ENCODE data around the gene RNF13. TPM values are rescaled to one million over a fixed set of nuclear protein-coding genes. Genes with fewer than 3 reads are reported as not detected.
"Not testable (repeated sequence)": the region's sequence is repeated elsewhere in the genome, so short reads cannot be mapped to it uniquely, and the experiment has no call there.

Gene RNF13
- total RNA-seq, 1 donor from 2014 or later: 173 TPM

DNA sequence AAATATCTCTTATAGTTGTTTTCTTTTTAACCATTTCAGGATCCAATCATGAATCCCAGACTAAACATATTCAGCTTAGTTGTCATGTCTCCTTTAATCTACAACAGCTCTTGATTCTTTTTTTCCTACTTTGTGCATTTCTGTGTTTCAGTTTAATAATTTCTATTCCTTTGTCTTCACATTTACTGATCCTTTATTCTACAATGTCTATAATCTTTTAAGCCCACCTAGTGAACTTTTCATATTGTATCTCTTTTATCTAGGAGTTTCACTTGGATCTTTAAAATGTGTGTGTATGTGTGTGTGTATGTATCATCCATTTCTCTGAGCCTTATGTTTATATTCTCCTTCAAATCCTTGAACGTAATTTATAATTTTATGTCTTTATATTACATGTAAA, 70.1 kb downstream of the RNF13 start:
- ATAC-seq (no peak), DNase-seq (ENCODE audit: low spot score) (no peak)
- intact Hi-C loops (cut with DNase I): no loop called here

DNA sequence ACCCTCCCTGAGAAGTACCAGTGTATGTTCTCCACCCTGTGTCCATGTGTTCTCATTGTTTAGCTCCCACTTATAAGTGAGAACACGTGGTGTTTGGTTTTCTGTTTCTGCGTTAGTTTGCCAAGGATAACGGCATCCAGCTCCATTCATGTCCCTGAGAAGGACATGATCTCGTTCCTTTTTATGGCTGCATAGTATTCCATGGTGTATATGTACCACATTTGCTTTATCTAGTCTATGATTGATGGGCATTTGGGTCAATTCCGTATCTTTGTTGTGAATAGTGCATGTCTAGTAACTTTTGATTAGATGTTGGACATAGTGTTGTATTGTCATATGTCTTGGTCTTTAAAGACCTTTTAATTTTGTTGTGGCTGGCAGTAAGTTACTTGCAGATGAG, 70.8 kb downstream of the RNF13 start:
- DNase-seq (ENCODE audit: low spot score); ATAC-seq; intact Hi-C loops (cut with DNase I): not testable (repeated sequence)

DNA sequence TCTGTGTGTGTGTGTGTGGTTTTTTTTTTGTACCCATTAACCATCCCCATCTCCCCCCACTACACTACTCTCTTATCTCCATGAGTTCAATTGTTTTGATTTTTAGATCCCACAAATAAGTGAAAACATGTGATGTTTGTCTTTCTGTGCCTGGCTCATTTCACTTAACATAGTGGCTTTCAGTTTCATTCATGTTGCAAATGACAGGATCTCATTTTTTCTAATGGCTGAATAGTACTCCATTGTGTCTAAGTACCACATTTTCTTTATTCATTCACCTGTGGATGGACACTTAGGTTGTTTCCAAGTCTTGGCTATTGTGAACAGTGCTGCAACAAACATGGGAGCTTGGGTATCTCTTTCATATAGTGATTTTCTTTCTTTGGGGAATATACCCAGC, 71.8 kb downstream of the RNF13 start:
- DNase-seq (ENCODE audit: low spot score); ATAC-seq; intact Hi-C loops (cut with DNase I): not testable (repeated sequence)

DNA sequence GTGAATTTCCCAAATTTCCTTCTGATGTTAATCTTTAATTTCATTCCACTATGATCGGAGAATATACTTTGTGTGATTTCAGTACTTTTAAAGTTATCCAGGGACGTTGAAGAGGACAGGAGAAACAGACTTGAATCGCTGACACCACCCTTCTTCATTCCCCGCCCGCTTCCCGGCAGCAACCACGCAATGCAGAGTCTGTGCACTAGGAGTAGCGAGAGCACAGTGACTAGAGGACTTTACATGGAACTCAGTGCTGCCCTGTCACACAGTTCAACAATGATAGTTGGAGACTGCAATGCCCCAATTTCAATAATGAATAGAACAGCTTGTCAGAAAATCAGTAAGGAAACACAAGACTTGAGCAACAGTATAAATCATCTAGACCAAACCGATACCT, 73.9 kb downstream of the RNF13 start:
- no peak for DNase-seq (ENCODE audit: low spot score)
- intact Hi-C loops (cut with DNase I): no loop called here
- ATAC-seq: no peak

DNA sequence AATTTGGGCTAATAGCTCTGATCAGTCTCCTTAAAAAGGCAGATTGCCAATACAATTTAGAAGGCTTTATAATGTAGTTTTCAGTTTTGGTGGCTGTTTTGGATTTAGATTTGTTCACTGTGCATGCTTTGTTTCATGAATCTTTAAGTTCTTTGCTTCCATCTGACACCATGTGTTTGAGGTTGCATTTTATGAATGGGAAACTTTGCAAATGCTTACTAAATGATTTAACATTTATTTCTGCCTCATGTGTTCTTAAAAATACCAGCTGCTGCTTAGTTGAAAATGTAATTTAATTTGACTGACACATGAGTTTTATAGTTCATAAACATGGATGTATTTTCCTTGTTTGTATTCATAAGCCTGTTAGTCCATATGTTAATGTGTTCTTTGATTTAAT, 78.6 kb downstream of the RNF13 start:
- no peak for DNase-seq (ENCODE audit: low spot score)
- intact Hi-C loops (cut with DNase I): no loop called here
- ATAC-seq: no peak

DNA sequence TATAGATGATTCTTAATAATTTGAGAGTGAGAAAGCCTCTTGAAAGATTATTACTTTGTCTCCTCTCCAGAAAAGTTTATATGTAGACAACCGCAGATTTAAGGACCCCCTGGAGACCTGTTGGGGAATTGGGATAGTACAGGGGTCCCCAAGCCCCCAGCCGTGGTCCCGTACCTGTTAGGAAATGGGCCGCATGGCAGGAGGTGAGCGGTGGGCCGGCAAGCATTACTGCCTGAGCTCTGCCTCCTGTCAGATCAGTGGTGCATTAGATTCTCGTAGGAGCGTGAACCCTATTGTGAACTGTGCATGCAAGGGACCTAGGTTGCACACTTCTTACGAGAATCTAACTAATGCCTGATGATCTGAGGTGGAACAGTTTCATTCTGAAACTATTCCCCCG, 79.4 kb downstream of the RNF13 start:
- no peak for ATAC-seq
- DNase-seq (ENCODE audit: low spot score): no peak
- intact Hi-C loops (cut with DNase I): no loop called here

DNA sequence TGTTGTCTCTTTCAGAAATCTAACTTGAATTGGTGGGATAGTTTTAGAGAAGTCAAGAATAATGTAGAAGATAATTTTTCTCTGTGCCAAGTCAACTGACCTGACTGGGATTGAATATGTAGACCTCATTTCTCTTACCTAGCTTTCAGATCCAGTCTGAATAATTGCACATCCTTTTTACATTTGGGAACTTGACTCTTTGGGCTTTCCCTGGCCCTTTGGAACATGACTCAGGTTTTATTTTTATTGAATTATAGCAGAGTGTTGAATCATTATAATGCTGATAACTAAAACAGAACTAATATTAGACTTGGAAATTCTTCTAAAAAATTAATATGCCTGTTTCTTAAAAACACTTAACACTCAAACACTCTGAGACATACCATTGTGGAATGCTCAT, 81.2 kb downstream of the RNF13 start:
- ATAC-seq (no peak), DNase-seq (ENCODE audit: low spot score) (no peak)
- intact Hi-C loops (cut with DNase I): no loop called here

DNA sequence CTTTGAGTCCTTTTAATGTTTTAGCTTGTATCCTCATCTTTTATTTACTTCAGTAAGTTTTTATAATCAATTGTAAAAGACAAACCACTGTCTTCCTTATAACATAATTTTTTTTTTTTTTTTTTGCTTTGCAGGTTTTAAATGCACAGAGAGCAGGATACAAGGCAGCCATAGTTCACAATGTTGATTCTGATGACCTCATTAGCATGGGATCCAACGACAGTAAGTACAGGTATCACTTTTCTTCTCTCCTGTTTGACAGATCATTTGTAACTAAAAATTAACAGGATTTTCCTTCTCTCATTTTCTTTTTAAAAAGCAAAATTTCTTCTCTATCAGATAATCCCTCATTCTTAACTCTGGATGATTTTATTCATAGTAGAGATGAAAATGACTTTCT, 82.3 kb downstream of the RNF13 start:
- DNase-seq (ENCODE audit: low spot score) (no peak), ATAC-seq (no peak)
- intact Hi-C loops (cut with DNase I): no loop called here

DNA sequence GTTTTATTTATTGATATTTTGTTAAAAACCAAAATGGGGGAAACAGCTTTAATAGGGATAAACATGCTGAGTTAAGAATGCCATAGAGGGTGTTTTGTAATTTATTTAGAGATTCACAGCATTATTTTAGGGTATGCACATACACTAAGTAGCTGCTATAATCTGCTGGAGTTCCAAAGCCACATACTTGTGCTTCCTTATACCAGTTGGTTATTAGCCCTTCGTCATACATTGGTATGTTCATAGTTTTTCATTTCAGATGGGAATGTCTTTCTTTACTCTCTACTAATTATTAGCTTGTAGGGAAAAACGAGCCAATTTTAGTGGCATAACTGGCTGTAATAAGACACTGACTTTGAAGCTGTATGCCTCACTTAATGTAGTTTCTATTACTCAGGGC, 82.8 kb downstream of the RNF13 start:
- ATAC-seq (no peak), DNase-seq (ENCODE audit: low spot score) (no peak)
- intact Hi-C loops (cut with DNase I): no loop called here

DNA sequence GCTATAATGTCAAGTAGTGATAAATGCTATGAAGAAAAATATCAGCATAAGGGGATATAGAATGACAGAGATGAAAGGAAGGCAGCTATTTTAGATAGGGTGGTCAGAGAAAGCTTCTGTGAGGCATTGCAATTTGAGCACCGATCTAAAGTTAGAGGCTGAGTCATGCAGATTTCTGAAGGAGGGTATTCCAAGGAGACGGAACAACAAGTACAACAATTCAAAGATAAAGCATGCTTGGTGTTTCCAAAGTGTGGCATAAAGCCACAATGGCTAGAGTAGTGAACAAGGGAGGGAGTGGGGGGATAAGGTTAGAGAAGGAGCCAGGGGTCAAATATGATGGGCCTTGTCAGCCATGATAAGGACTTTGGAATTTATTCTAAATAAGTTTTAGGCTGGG, 85.8 kb downstream of the RNF13 start:
- DNase-seq (ENCODE audit: low spot score): no peak
- intact Hi-C loops (cut with DNase I): no loop called here
- ATAC-seq: no peak

DNA sequence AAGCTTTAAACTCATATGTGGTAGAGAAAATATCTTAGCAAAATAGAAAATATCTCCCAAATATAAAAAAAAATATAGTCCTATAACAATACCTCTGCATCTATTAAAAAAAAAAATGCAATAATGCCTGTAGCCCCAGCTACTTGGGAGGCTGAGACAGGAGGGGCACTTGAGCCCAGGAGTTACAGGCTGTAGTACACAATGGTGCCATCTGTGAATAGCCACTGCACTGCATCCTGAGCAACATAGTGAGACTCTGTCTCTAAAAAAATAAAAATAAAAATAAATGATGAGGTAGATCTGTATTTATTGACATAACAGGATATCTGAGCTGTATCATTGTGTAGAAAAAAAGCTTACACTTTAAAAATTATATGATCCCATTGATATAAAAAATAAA, 87.3 kb downstream of the RNF13 start:
- intact Hi-C loops (cut with DNase I): no loop called here
- DNase-seq (ENCODE audit: low spot score): no peak
- ATAC-seq: no peak

DNA sequence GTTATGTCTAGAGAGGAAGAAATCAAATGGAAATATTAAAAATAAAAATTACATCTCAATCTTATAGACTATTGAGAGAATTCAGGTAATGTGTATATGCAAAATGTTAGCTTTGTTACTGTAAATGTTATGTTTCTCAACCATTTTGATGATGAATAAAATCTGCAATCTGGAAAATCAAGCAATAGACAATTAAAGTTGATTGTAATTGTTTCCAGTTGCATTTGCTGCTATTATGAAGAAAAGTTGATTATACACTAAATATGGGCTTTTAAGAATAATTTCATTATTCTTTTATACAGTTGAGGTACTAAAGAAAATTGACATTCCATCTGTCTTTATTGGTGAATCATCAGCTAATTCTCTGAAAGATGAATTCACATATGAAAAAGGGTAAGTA, 88.8 kb downstream of the RNF13 start:
- no peak for ATAC-seq
- intact Hi-C loops (cut with DNase I): no loop called here
- DNase-seq (ENCODE audit: low spot score): no peak

DNA sequence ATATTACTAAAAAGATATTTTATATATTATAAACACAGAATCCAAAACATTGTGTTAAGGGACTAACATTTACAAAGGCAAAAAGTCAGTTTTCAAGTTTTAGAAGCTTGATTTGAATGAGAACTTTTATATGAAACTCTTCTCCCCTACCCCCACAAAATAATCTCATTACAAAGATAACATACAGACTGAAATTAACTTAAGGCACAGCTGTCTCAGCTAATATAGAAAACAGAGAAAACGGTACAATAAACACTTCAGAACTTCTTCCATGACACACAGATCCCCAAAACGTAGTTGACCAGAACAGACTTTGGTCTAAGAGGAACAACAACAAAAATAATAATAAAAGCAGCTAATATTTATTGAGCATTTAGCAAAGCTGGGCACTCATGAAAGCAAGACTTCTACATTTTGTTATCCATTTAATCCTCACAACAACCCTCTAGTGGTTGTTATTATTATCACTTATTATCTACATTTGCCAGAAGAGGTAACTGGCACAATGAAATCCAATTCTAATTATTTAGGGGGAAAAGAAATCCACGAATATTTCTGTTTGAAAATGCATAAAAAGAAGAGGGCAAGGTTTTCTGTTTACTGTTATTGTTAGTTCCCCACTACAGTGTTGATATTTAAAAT, 89.6 kb downstream of the RNF13 start:
- ATAC-seq (no peak), DNase-seq (ENCODE audit: low spot score) (no peak)
- intact Hi-C loops (cut with DNase I): no loop called here

DNA sequence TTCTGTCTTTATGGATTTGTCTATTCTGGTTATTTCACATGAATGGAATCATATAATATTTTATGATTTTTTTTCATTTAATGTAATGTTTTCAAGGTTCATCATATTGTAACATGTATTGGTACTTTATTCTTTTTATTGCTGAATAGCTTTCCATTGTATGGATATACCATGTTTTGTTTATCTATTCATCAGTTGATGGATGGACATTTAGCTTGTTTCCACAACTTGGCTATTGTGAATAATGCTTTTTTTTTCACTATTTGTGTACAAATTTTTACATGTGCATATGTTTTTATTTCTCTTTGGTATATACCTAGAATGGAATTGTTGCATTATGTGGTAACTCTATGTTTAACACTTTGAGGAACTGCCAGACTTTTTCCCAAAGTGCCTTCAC, 93.0 kb downstream of the RNF13 start:
- intact Hi-C loops (cut with DNase I): no loop called here

DNA sequence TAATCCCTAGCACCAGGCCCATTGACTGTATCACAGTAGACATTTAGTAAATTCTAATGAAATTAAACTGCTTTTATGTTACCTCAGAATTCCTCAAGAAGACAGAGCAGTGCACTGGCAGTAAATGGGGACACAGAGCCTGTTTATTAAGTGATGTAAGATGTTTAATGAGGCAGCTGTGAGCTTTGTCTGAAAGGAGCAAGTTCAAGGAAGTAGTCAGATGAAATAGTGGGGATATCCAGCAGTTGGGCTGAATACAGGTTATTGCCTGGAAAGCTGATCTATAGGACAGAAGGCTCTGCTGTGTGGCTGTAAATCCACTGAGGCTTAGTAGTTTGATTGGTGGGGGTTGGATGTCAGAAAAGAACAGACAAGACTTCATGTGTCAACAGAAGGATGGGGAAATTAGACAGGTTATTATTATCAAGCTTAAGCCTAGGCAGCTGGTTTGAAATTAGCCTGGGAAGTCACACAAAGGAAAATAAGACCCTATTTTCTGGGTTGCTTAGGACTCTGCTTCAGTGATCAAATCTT, 95.5 kb downstream of the RNF13 start:
- no peak for DNase-seq (ENCODE audit: low spot score)
- no peak for ATAC-seq
- intact Hi-C loops (cut with DNase I): no loop called here

More for the DNA sequence above, 93.0 kb downstream of the RNF13 start:
- no peak for DNase-seq (ENCODE audit: low spot score)
- ATAC-seq: no peak

DNA sequence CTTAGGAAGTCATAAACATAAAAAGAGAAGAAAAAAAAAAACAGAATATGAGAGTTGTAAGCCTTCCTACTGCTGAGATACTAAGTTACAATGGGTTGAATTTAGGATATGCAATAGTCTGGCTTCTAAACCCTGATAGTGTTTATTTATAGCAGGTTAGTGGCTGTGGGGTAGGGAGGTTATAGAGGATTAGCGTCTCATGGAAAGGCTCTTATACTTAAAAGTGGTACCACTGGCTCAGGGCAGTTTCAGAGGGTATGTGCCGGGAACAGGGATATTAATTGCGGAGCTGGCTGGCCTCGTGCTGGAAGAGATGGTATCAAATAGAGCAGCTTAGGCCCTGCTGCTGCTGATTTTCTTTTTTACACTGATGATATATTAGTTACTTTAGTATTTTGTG, 96.9 kb downstream of the RNF13 start:
- DNase-seq (ENCODE audit: low spot score): no peak
- intact Hi-C loops (cut with DNase I): no loop called here
- ATAC-seq: no peak

DNA sequence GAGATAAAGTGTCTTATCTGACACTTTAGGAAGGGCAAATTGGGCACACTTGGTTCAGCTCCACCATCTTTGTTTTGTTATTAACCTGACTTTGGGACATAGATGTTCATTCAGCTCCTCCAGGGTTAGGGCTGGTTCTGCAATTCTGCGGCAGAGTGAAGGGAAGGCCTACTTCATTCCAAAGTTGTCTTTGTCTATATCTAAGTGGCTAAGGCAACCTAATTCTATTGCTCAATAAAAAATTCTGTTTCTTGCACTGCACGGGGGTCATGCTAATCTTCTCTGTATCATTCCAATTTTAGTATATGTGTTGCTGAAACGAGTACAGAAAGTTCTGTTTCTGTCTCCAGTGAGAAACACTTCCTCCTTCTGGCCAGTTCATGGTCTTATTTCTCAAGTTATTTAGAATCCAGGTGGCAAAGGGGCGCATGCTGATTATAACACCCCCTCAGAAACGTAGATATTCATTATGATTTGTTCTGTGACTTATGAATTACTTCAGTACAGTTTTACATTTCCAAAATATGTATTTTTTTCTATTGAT, 104.2 kb downstream of the RNF13 start:
- DNase-seq (ENCODE audit: low spot score) (no peak), ATAC-seq (peak; percentile 38)
- intact Hi-C loops (cut with DNase I): no loop called here

DNA sequence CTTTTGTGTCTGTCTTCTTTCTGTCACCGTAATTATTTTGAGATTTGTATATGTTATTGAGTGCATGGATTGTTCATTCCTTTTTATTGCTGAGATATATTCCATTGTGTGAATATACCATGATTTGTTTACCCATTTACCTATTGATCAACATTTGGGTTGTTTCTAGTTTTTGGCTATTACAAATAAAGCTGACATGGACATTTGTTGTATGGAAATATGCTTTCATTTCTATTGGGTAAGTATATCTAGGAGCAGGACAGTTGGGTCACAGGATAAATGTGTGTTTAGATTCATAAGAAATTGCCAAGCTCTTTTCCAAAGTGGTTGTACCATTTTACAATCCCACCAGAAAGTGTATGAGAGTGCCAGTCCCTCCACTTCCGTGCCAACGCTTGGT, 106.5 kb downstream of the RNF13 start:
- DNase-seq (ENCODE audit: low spot score) (no peak), ATAC-seq (no peak)
- intact Hi-C loops (cut with DNase I): no loop called here

DNA sequence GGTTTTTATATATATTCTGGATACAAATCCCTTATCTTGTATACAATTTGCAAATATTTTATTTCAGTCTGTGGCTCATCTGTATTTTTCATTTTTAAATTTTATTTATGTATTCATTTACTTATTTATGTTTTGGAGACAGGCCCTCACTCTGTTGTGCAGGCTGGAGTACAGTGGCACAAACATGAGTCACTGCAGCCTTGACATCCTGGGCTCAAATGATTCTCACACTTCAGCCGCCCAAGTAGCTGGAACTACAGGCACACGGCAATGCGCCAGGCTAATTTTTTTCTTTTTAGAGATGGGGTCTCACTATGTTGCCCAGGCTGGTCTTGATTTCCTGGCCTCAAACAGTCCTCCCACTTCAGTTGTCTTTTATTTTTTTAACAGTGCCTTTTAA, 107.1 kb downstream of the RNF13 start:
- DNase-seq (ENCODE audit: low spot score) (no peak), ATAC-seq (no peak)
- intact Hi-C loops (cut with DNase I): no loop called here

DNA sequence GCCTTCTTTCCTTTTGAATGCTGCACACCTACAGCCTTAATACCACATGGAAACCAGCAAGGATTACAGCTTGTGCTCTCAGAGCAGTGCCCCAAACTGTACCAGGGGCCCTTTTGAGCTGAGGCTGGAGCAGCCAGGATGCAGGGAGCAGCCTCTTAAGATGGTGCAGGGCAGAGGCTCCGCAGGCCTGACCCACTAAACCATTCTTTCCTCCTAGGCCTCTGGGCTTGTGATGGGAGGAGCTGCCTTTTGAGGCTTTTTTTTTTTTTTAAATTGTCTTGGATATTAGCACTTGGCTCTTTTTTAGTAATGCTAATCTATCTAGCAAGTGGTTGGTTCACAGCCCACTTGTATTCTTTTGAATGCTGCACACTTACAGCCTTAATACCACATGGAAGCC, 120.0 kb downstream of the RNF13 start:
- intact Hi-C loops (cut with DNase I): no loop called here
- ATAC-seq (no peak), DNase-seq (ENCODE audit: low spot score) (no peak)

DNA sequence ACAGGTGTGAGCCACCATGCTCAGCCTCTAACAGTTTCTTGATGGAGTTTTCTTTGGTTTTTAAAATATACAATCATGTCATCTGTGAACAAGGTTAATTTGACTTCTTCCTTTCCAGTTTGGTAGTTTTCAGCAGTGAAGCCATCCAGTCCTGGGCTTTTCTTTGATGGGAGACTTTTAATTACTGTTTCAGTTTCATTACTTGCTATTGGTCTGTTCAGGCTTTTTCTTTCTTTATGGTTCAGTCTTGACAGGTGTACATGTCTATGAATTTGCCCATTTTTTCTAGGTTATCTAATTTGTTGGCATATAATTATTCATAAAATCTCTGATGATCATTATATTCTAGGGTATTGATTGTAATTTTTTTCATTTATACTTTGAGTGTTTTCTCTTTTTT, 120.8 kb downstream of the RNF13 start:
- intact Hi-C loops (cut with DNase I): no loop called here
- DNase-seq (ENCODE audit: low spot score) (no peak), ATAC-seq (no peak)
